ENCODE data around the gene FAM131C.

The FAM131C gene

GRCh38 chr1:16020325-16020724, 53.1 kb downstream of the FAM131C start:
- no peak for DNase-seq (ENCODE audit: low read depth)
- TF ChIP-seq CTCF (IDR thresholded peaks at IDR 0.05; ENCODE audit: control insufficient read depth, extremely low read depth, insufficient read depth) = no peak
- no peak overlapping the region for H3K4me3 ChIP-seq (ENCODE audit: low read depth, low read length)

GRCh38 chr1:16019644-16020277, 53.7 kb downstream of the FAM131C start:
- no peak for TF ChIP-seq CTCF (IDR thresholded peaks at IDR 0.05; ENCODE audit: control insufficient read depth, extremely low read depth, insufficient read depth)
- H3K4me3 ChIP-seq (ENCODE audit: low read depth, low read length) = no peak overlapping the region
- no peak for DNase-seq (ENCODE audit: low read depth)

GRCh38 chr1:16018749-16019643, 54.5 kb downstream of the FAM131C start:
- no peak for DNase-seq (ENCODE audit: low read depth)
- no peak for TF ChIP-seq CTCF (IDR thresholded peaks at IDR 0.05; ENCODE audit: control insufficient read depth, extremely low read depth, insufficient read depth)
- H3K4me3 ChIP-seq (ENCODE audit: low read depth, low read length) = no peak overlapping the region

GRCh38 chr1:16018308-16018707, 55.1 kb downstream of the FAM131C start:
- no peak for DNase-seq (ENCODE audit: low read depth)
- TF ChIP-seq CTCF (IDR thresholded peaks at IDR 0.05; ENCODE audit: control insufficient read depth, extremely low read depth, insufficient read depth) = no peak
- no peak overlapping the region for H3K4me3 ChIP-seq (ENCODE audit: low read depth, low read length)

- TF ChIP-seq CTCF (IDR thresholded peaks at IDR 0.05; ENCODE audit: control insufficient read depth, extremely low read depth, insufficient read depth) = no peak
- H3K4me3 ChIP-seq (ENCODE audit: low read depth, low read length) = no peak within 1 kb of the TSS
- no peak for DNase-seq (ENCODE audit: low read depth)
Observed at GRCh38 chr1:16017461-16018303, 55.8 kb downstream of the FAM131C start, which contains the start of gene HSPB7. Gene HSPB7, minus strand, starts transcription at chr1:16018043. Its CDS starts 80 bp downstream, at chr1:16017963.

GRCh38 chr1:16017076-16017460, 56.4 kb downstream of the FAM131C start:
- no peak for DNase-seq (ENCODE audit: low read depth)
- TF ChIP-seq CTCF (IDR thresholded peaks at IDR 0.05; ENCODE audit: control insufficient read depth, extremely low read depth, insufficient read depth) = no peak
- no peak overlapping the region for H3K4me3 ChIP-seq (ENCODE audit: low read depth, low read length)
